HG03280 (cell line): Measurements from ENCODE around the gene KLRF1.
"Not testable (repeated sequence)": the region's sequence is repeated elsewhere in the genome, so short reads cannot be mapped to it uniquely, and the experiment has no call there.

Source experiments
- ATAC-seq: cut with Tn5 transposase; IDR thresholded peaks from one replicate; pipeline ENCODE4 v1.9.1; 2021; ENCODE audit warnings: mild to moderate bottlenecking, moderate library complexity; ENCODE audit not compliant: unreplicated experiment

Gene KLRF1

GRCh38 chr12:9868951-9869306, 41.6 kb downstream of the KLRF1 start:
- no peak for ATAC-seq

- peak; percentile 53 for ATAC-seq
These were observed 42.3 kb downstream of the KLRF1 start, which contains the start of gene CLEC2B for GRCh38 chr12:9869307-9870161. Gene CLEC2B (minus strand): TSS chr12:9869354.

- no peak for ATAC-seq
These were observed 43.1 kb downstream of the KLRF1 start for GRCh38 chr12:9870286-9870866.

GRCh38 chr12:9872162-9872561, 44.9 kb downstream of the KLRF1 start:
- no peak for ATAC-seq

GRCh38 chr12:9872742-9873141, 45.5 kb downstream of the KLRF1 start:
- ATAC-seq, result no peak

GRCh38 chr12:9876120-9876519, 48.8 kb downstream of the KLRF1 start:
- not testable (repeated sequence) for ATAC-seq

- no peak for ATAC-seq
These were observed 53.3 kb downstream of the KLRF1 start for GRCh38 chr12:9880532-9881078.

GRCh38 chr12:9881246-9881645, 54.0 kb downstream of the KLRF1 start, which contains the start of gene KLRF2:
Gene KLRF2 (plus strand): TSS chr12:9881489. CDS start chr12:9881596, 107 bp downstream.
- no peak for ATAC-seq

GRCh38 chr12:9881988-9882387, 54.7 kb downstream of the KLRF1 start:
- ATAC-seq, result no peak

GRCh38 chr12:9883175-9883574, 55.9 kb downstream of the KLRF1 start:
- no peak for ATAC-seq

GRCh38 chr12:9888665-9889273, 61.5 kb downstream of the KLRF1 start:
- ATAC-seq, result no peak
